ENCODE measurements around the gene KIRREL3.

- no peak for TF ChIP-seq EZH2 (IDR thresholded peaks at IDR 0.05)
- TF ChIP-seq POLR2AphosphoS5 (IDR thresholded peaks at IDR 0.05; ENCODE audit: borderline replicate concordance, low read depth, low read length), result no peak
Observed at GRCh38 chr11:126664643-126665042, 335.9 kb downstream of the KIRREL3 start.

Data from SK-N-MC (cell line).